Uterus (tissue), 2 donors: Measurements from ENCODE around the gene CHST1.

Experiments used
- POLR2A ChIP-seq, 2 donors: fragments of 450-650 bp; IDR thresholded peaks; one replicate each; pipeline ENCODE4 v1.6.1; 2016; ENCODE audit warnings: antibody characterized with exemption in 2 of 2, mild to moderate bottlenecking in 1 of 2, moderate library complexity in 1 of 2
- TF ChIP-seq, protein P1 (sequence below), 4 experiments: fragments of 200-600 bp in 2 of 4; fragments of 450-650 bp in 2 of 4; sonication (generic) in 2 of 4; IDR thresholded peaks; one replicate each; pipeline ENCODE4 v1.5.1; 2016 to 2019; ENCODE audit warnings: antibody characterized with exemption in 4 of 4, mild to moderate bottlenecking in 2 of 4, moderate library complexity in 1 of 4

DNA sequence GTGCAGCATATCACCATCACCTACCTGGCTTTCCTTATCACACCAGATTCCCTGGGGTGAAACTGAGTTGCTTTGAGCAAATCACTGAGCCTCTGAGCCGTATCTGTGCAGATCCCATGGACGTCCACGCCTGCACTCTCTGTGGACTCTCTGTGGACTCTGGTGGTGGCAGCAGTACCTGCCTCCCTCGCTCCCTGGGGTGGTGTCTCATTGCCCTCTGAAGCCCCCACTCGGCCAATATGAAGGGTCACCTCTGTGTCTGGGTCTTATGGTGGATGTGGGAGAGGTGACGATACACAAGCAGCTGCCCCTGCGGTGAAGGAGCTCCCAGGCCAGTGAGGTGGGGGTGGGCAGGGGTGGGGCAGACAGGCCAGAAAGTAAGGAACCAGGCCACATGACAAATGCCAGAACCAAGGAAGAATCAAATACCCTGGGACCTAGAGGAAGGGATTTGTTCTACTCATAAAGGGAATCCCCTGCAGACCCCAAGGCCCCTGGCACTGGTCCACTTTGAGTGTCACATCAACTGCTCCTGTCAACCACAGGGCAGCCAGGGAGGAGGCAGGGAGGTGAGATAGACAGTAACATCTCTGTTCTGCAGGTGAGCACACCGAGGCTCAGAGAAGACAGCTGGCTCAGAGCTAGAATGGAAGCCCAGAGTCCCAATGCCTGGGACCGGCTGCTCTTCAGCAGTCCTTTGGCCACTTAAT is 9.2 kb upstream of the CHST1 start:
- TF ChIP-seq, protein P1, sequence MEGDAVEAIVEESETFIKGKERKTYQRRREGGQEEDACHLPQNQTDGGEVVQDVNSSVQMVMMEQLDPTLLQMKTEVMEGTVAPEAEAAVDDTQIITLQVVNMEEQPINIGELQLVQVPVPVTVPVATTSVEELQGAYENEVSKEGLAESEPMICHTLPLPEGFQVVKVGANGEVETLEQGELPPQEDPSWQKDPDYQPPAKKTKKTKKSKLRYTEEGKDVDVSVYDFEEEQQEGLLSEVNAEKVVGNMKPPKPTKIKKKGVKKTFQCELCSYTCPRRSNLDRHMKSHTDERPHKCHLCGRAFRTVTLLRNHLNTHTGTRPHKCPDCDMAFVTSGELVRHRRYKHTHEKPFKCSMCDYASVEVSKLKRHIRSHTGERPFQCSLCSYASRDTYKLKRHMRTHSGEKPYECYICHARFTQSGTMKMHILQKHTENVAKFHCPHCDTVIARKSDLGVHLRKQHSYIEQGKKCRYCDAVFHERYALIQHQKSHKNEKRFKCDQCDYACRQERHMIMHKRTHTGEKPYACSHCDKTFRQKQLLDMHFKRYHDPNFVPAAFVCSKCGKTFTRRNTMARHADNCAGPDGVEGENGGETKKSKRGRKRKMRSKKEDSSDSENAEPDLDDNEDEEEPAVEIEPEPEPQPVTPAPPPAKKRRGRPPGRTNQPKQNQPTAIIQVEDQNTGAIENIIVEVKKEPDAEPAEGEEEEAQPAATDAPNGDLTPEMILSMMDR (IDR thresholded peaks at IDR 0.05) = no peak
- no peak for TF ChIP-seq POLR2A (IDR thresholded peaks at IDR 0.05)
